SK-N-SH (cell line): ENCODE results near the gene KCNN1. TPM values are rescaled to one million over a fixed set of nuclear protein-coding genes. Genes with fewer than 3 reads are reported as not detected.

Experiments
- CTCF ChIA-PET: fragments of 300-600, 350-600 bp; formaldehyde crosslinking; extraction: SDS; loops from one replicate; lab custom pipeline; 2021; lab: Yijun Ruan, JAX
- POLR2A ChIA-PET: fragments of 350-600 bp; sonication (Branson Sonifier 250); formaldehyde crosslinking; extraction: SDS; loops from one replicate; lab custom pipeline; 2020; ENCODE audit warnings: antibody characterized with exemption, inconsistent platforms; lab: Yijun Ruan, JAX
- DNase-seq: peaks from one replicate; pipeline ENCODE4 v3.0.0; 2012
- H2AFZ ChIP-seq: fragments of 200-600 bp; sonication (generic); 2 replicates; pipeline ENCODE4 v1.8.1; 2016; ENCODE audit warnings: antibody characterized with exemption, mild to moderate bottlenecking, low read depth
- H3F3A ChIP-seq: fragments of 200-600 bp; sonication (generic); replicated peaks from 2 replicates; pipeline ENCODE3; 2016; ENCODE audit warnings: antibody characterized with exemption, mild to moderate bottlenecking; ENCODE audit not compliant: insufficient read depth
- H3K27ac ChIP-seq, 2 experiments: fragments of 200-500 bp in 1 of 2; fragments of 200-600 bp in 1 of 2; sonication (Bioruptor generic) in 1 of 2; sonication (generic), shearing (Covaris generic) in 1 of 2; 2 replicates each; pipeline versions ENCODE4 v1.5.1 to v1.6.1; 2014 to 2016; ENCODE audit warnings: low read depth in 2 of 2, inconsistent platforms in 1 of 2, low read length in 1 of 2, mild to moderate bottlenecking in 1 of 2, mixed read lengths in 1 of 2
- H3K27me3 ChIP-seq: fragments of 200-600 bp; sonication (generic), shearing (Covaris generic); 2 replicates; pipeline ENCODE4 v1.6.1; 2016; ENCODE audit warnings: mixed run types; ENCODE audit not compliant: insufficient read depth
- H3K36me3 ChIP-seq, 2 experiments: fragments of 200-500 bp in 1 of 2; fragments of 200-600 bp in 1 of 2; sonication (Bioruptor generic) in 1 of 2; sonication (generic) in 1 of 2; replicated peaks in 1 of 2; 2 replicates each; pipeline versions ENCODE3 to v1.5.1; 2014 to 2016; ENCODE audit warnings: low read length in 1 of 2, mild to moderate bottlenecking in 1 of 2; ENCODE audit not compliant: insufficient read depth in 2 of 2, control insufficient read depth in 1 of 2
- H3K4me1 ChIP-seq, 2 experiments: fragments of 200-500 bp in 1 of 2; fragments of 200-600 bp in 1 of 2; sonication (Bioruptor generic) in 1 of 2; sonication (generic), shearing (Covaris generic) in 1 of 2; 2 replicates each; pipeline versions ENCODE4 v1.5.1 to v1.6.1; 2014 to 2016; ENCODE audit warnings: low read depth in 1 of 2, low read length in 1 of 2, mixed run types in 1 of 2; ENCODE audit not compliant: insufficient read depth in 2 of 2, control insufficient read depth in 1 of 2
- H3K4me2 ChIP-seq: fragments of 200-600 bp; sonication (generic), shearing (Covaris generic); 2 replicates; pipeline ENCODE4 v1.6.1; 2017; ENCODE audit warnings: mixed run types
- H3K4me3 ChIP-seq, 2 experiments: fragments of 200-500 bp in 1 of 2; fragments of 200-600 bp in 1 of 2; sonication (Bioruptor generic) in 1 of 2; sonication (generic), shearing (Covaris generic) in 1 of 2; 2 replicates each; pipeline versions ENCODE4 v1.5.1 to v1.8.1; 2014 to 2016; ENCODE audit warnings: low read depth in 2 of 2, inconsistent platforms in 1 of 2, low read length in 1 of 2, mild to moderate bottlenecking in 1 of 2, mixed read lengths in 1 of 2, moderate library complexity in 1 of 2
- H3K79me2 ChIP-seq: fragments of 200-600 bp; sonication (generic); 2 replicates; pipeline ENCODE4 v1.8.1; 2017; ENCODE audit warnings: mild to moderate bottlenecking; ENCODE audit not compliant: insufficient read depth
- H3K9ac ChIP-seq: fragments of 200-600 bp; sonication (generic); 2 replicates; pipeline ENCODE4 v1.6.1; 2017; ENCODE audit warnings: mixed run types
- H3K9me2 ChIP-seq: fragments of 200-600 bp; sonication (generic); 2 replicates; pipeline ENCODE4 v1.6.1; 2017; ENCODE audit warnings: mixed run types
- H3K9me3 ChIP-seq: fragments of 200-600 bp; sonication (generic); 2 replicates; pipeline ENCODE4 v1.6.1; 2017; ENCODE audit warnings: mixed run types, mild to moderate bottlenecking, moderate library complexity
- H4K20me1 ChIP-seq: fragments of 200-600 bp; sonication (generic); 2 replicates; pipeline ENCODE4 v1.6.1; 2017; ENCODE audit warnings: mild to moderate bottlenecking, mixed run types; ENCODE audit not compliant: insufficient read depth
- CHD2 ChIP-seq: fragments of 150-350 bp; IDR thresholded peaks from 2 replicates; pipeline ENCODE4 v1.6.1; 2018; ENCODE audit warnings: low read length; ENCODE audit not compliant: partially characterized antibody
- EP300 ChIP-seq, 2 experiments: IDR thresholded peaks; 2 replicates each; pipeline versions ENCODE4 v1.4.0 to v1.6.1; 2012; ENCODE audit warnings: borderline replicate concordance in 1 of 2, low read depth in 1 of 2, low read length in 1 of 2
- FOXJ3 ChIP-seq: sonication (generic); formaldehyde crosslinking; IDR thresholded peaks from 2 replicates; pipeline ENCODE4 v1.5.1; 2020; ENCODE audit warnings: mild to moderate bottlenecking, missing genetic modification reagents
- FOXM1 ChIP-seq: IDR thresholded peaks from 2 replicates; pipeline ENCODE4 v1.4.0; 2012; ENCODE audit warnings: low read depth, mild to moderate bottlenecking
- MEF2A ChIP-seq: IDR thresholded peaks from 2 replicates; pipeline ENCODE4 v1.4.0; 2012; ENCODE audit warnings: low read depth, borderline replicate concordance
- NFIC ChIP-seq: IDR thresholded peaks from 2 replicates; pipeline ENCODE4 v1.4.0; 2012; ENCODE audit warnings: borderline replicate concordance
- NRF1 ChIP-seq: IDR thresholded peaks from 2 replicates; pipeline ENCODE4 v1.6.1; 2012; ENCODE audit warnings: low read depth, mild to moderate bottlenecking, low read length
- POLR2AphosphoS5 ChIP-seq: IDR thresholded peaks from 2 replicates; pipeline ENCODE4 v1.6.1; 2012; ENCODE audit warnings: low read depth, low read length
- RAD21 ChIP-seq: IDR thresholded peaks from 2 replicates; pipeline ENCODE4 v1.6.1; 2012; ENCODE audit warnings: mild to moderate bottlenecking, low read length
- RFX5 ChIP-seq: IDR thresholded peaks from 2 replicates; pipeline ENCODE4 v1.6.1; 2012; ENCODE audit warnings: mild to moderate bottlenecking, improper control_type of control experiment, low read length
- RXRA ChIP-seq: IDR thresholded peaks from 2 replicates; pipeline ENCODE4 v1.4.0; 2012; ENCODE audit warnings: low read depth, mild to moderate bottlenecking, borderline replicate concordance
- SIN3A ChIP-seq: IDR thresholded peaks from 2 replicates; pipeline ENCODE4 v1.6.1; 2012; ENCODE audit warnings: low read depth, mild to moderate bottlenecking, low read length, moderate library complexity, borderline replicate concordance
- SMC3 ChIP-seq: IDR thresholded peaks from 2 replicates; pipeline ENCODE4 v1.6.1; 2012; ENCODE audit warnings: low read depth, low read length, improper control_type of control experiment
- TCF12 ChIP-seq: IDR thresholded peaks from 2 replicates; pipeline ENCODE4 v1.4.0; 2012
- YY1 ChIP-seq: IDR thresholded peaks from 2 replicates; pipeline ENCODE4 v1.4.0; 2012; ENCODE audit warnings: low read depth, mild to moderate bottlenecking
- WGBS: methylation state at CpG from one replicate; pipeline ENCODE4 v1.1.6; 2017; ENCODE audit warnings: low lambda C conversion rate; 5-methylcytosine and 5-hydroxymethylcytosine counted together
- polyA plus RNA-seq, 3 experiments: library from polyadenylated mRNA; depleted of rRNA; stranded (reverse); fragments of >200 nt; gene quantifications; 2 replicates each; pipeline ENCODE4 v1.2.3, GENCODE V29; 2012
- TF ChIP-seq, protein P1 (sequence below): fragments of 150-350 bp; IDR thresholded peaks from 2 replicates; pipeline ENCODE4 v1.6.1; 2016; ENCODE audit warnings: mild to moderate bottlenecking, low read depth, low read length
- TF ChIP-seq, protein P2 (sequence below): IDR thresholded peaks from 2 replicates; pipeline ENCODE4; 2012
- TF ChIP-seq, protein P3 (sequence below): fragments of 150-350 bp; IDR thresholded peaks from 2 replicates; pipeline ENCODE4 v1.6.1; 2017; ENCODE audit warnings: antibody characterized with exemption, low read length, low read depth, borderline replicate concordance
- TF ChIP-seq, protein P4 (sequence below): IDR thresholded peaks from 2 replicates; pipeline ENCODE4 v1.4.0; 2012; ENCODE audit warnings: low read depth, borderline replicate concordance
- TF ChIP-seq, protein P5 (sequence below): IDR thresholded peaks from 2 replicates; pipeline ENCODE4 v1.4.0; 2012; ENCODE audit warnings: low read depth
- TF ChIP-seq, protein P6 (sequence below): IDR thresholded peaks from 2 replicates; pipeline ENCODE4 v1.6.1; 2012; ENCODE audit warnings: mild to moderate bottlenecking, low read depth, low read length, moderate library complexity

The KCNN1 gene
- polyA plus RNA-seq, 1 of the 3 experiments (the other 2 are of a cell fraction): 3.6 TPM

DNA sequence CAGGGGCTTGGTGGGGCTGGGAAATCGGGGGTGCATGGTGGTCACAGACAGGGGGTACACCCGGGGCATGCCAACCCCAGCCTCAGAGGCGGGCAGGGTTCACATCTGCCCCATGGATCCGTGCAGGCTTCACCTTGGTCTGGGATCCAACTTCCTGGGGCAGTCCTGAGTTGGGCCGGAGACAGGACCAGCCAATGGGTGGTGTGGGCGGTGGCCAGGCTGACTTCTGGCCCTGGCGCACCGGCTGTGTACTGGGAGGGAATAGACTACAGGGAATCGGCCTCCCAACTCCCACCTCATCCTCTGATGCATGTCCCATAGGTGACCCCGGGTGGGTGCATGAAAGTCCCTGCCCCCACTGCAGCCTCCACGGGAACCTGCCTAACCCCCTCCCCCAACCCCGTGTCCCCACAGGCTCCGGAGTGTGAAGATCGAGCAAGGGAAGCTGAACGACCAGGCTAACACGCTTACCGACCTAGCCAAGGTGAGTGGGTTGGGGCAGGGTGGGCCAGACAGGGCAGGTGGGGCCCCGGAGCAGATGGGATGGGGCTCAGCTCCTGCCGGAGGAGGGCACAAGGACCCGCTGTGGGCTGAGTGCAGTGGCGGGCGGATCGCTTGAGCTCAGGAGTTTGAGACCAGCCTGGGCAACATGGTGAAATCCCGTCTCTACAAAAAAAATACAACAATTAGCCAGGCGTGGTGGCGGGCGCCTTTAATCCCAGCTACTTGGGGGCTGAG is 26.3 kb downstream of the KCNN1 start (continued):
- TF ChIP-seq NRF1: no peak

DNA sequence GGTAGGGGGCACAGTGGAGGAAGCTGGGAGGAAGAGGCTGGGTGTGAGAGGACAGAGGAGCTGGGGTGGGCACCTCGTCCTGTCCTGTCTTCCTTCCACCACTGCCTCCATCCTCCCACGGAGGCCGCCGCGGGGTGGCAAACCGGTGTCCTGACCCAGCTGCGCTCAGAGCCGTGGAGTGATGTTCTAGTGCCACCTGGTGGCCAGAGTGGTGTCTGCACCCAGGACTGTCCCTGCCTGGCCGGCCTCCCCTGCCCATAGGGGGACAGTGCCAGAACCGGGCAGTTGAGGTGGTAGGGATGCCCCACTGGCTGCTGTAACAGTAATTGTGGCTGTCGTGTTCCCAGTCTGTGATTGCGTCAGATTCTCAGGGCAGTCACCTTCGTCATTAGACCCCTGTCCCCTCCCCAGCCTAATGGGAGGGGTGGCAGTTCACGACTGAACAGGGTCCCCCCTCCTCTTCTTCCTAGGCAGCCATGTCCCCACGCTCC is 30.0 kb downstream of the KCNN1 start:
- Histone ChIP-seq H3K9me2 (no peaks in the 10 kb centered on the region), H3K27me3 (no peaks in the 10 kb centered on the region), H3K4me1 (peaks cover 0 to 2% of the 10 kb centered on the region in 2 experiments; a peak in 1 of 4 replicates), H3K27ac (no peak overlapping the region), H3K4me3 (peak overlapping the region in 1 of 2 experiments; percentile 31; a peak in 1 of 4 replicates), H2AFZ (no peak overlapping the region), H3K79me2 (peaks cover 4% of the 10 kb centered on the region; the same call in 1 of the 2 replicates), H3K4me2 (no peak overlapping the region), H3F3A (peaks cover 3% of the 10 kb centered on the region), H3K9me3 (no peaks in the 10 kb centered on the region), H3K36me3 (no peaks in the 10 kb centered on the region), H4K20me1 (no peaks in the 10 kb centered on the region), H3K9ac (no peak overlapping the region)
- peak; percentile 95 for DNase-seq
- CTCF ChIA-PET: interaction anchor here (0.6 to 16.7 kb wide), 26 partner anchors 9 to 180 kb away, joined by 3 to 464 read pairs (median 5); partner anchors contain the start of genes ARRDC2, CCDC124, KCNN1 and RPL18A
- POLR2A ChIA-PET: interaction anchor here (2.5 kb wide), 1 partner anchor 59 kb away, joined by 6 read pairs; no protein-coding TSS in a partner anchor
- WGBS: 7% methylated on average over 3 of the region's 15 CpGs
- TF ChIP-seq, protein P1, sequence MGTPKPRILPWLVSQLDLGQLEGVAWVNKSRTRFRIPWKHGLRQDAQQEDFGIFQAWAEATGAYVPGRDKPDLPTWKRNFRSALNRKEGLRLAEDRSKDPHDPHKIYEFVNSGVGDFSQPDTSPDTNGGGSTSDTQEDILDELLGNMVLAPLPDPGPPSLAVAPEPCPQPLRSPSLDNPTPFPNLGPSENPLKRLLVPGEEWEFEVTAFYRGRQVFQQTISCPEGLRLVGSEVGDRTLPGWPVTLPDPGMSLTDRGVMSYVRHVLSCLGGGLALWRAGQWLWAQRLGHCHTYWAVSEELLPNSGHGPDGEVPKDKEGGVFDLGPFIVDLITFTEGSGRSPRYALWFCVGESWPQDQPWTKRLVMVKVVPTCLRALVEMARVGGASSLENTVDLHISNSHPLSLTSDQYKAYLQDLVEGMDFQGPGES: no peak
- TF ChIP-seq, protein P2, sequence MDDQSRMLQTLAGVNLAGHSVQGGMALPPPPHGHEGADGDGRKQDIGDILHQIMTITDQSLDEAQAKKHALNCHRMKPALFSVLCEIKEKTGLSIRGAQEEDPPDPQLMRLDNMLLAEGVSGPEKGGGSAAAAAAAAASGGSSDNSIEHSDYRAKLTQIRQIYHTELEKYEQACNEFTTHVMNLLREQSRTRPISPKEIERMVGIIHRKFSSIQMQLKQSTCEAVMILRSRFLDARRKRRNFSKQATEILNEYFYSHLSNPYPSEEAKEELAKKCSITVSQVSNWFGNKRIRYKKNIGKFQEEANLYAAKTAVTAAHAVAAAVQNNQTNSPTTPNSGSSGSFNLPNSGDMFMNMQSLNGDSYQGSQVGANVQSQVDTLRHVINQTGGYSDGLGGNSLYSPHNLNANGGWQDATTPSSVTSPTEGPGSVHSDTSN: no peak
- TF ChIP-seq MEF2A: no peak
- TF ChIP-seq, protein P3, sequence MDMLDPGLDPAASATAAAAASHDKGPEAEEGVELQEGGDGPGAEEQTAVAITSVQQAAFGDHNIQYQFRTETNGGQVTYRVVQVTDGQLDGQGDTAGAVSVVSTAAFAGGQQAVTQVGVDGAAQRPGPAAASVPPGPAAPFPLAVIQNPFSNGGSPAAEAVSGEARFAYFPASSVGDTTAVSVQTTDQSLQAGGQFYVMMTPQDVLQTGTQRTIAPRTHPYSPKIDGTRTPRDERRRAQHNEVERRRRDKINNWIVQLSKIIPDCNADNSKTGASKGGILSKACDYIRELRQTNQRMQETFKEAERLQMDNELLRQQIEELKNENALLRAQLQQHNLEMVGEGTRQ: no peak
- no peak for TF ChIP-seq RXRA
- no peak for TF ChIP-seq FOXJ3
- no peak for TF ChIP-seq YY1
- TF ChIP-seq RAD21: peak; percentile 98
- TF ChIP-seq EP300 (IDR thresholded peaks at IDR 0.05; ENCODE audit: borderline replicate concordance in 1 of 2, low read depth in 1 of 2, low read length in 1 of 2): no peak
- TF ChIP-seq FOXM1: no peak
- TF ChIP-seq SMC3: peak; percentile 99
- TF ChIP-seq, protein P4, sequence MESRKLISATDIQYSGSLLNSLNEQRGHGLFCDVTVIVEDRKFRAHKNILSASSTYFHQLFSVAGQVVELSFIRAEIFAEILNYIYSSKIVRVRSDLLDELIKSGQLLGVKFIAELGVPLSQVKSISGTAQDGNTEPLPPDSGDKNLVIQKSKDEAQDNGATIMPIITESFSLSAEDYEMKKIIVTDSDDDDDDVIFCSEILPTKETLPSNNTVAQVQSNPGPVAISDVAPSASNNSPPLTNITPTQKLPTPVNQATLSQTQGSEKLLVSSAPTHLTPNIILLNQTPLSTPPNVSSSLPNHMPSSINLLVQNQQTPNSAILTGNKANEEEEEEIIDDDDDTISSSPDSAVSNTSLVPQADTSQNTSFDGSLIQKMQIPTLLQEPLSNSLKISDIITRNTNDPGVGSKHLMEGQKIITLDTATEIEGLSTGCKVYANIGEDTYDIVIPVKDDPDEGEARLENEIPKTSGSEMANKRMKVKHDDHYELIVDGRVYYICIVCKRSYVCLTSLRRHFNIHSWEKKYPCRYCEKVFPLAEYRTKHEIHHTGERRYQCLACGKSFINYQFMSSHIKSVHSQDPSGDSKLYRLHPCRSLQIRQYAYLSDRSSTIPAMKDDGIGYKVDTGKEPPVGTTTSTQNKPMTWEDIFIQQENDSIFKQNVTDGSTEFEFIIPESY: no peak
- no peak for TF ChIP-seq POLR2AphosphoS5
- TF ChIP-seq, protein P5, sequence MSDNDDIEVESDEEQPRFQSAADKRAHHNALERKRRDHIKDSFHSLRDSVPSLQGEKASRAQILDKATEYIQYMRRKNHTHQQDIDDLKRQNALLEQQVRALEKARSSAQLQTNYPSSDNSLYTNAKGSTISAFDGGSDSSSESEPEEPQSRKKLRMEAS: no peak
- TF ChIP-seq, protein P6, sequence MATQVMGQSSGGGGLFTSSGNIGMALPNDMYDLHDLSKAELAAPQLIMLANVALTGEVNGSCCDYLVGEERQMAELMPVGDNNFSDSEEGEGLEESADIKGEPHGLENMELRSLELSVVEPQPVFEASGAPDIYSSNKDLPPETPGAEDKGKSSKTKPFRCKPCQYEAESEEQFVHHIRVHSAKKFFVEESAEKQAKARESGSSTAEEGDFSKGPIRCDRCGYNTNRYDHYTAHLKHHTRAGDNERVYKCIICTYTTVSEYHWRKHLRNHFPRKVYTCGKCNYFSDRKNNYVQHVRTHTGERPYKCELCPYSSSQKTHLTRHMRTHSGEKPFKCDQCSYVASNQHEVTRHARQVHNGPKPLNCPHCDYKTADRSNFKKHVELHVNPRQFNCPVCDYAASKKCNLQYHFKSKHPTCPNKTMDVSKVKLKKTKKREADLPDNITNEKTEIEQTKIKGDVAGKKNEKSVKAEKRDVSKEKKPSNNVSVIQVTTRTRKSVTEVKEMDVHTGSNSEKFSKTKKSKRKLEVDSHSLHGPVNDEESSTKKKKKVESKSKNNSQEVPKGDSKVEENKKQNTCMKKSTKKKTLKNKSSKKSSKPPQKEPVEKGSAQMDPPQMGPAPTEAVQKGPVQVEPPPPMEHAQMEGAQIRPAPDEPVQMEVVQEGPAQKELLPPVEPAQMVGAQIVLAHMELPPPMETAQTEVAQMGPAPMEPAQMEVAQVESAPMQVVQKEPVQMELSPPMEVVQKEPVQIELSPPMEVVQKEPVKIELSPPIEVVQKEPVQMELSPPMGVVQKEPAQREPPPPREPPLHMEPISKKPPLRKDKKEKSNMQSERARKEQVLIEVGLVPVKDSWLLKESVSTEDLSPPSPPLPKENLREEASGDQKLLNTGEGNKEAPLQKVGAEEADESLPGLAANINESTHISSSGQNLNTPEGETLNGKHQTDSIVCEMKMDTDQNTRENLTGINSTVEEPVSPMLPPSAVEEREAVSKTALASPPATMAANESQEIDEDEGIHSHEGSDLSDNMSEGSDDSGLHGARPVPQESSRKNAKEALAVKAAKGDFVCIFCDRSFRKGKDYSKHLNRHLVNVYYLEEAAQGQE: 0 out of 2 replicates have a peak, but pooled peaks have one; percentile 28
- peak; percentile 17; the same call in 1 of the 2 replicates for TF ChIP-seq NRF1
- TF ChIP-seq SIN3A: 0 out of 2 replicates have a peak, but pooled peaks have one; percentile 8
- no peak for TF ChIP-seq CHD2
- no peak for TF ChIP-seq TCF12
- no peak for TF ChIP-seq NFIC
- TF ChIP-seq RFX5: no peak
